Vagina (tissue), 2 donors: ENCODE results near the gene CD101. TPM values are rescaled to one million over a fixed set of nuclear protein-coding genes. Genes with fewer than 3 reads are reported as not detected.

Experiments used
- DNase-seq, 2 donors: peaks; one replicate each; pipeline ENCODE4 v3.0.0-alpha.2; 2017; ENCODE audit errors: extremely low spot score in 2 of 2
- H3K27ac ChIP-seq: fragments of 200-600 bp; sonication (generic); one replicate; pipeline ENCODE4 v1.5.1; 2019
- H3K27me3 ChIP-seq: fragments of 200-600 bp; sonication (generic); one replicate; pipeline ENCODE4 v1.5.1; 2019
- H3K36me3 ChIP-seq, 2 donors: fragments of 200-600 bp; sonication (generic); one replicate each; pipeline ENCODE4 v1.5.1; 2017 to 2019
- H3K4me1 ChIP-seq: fragments of 200-600 bp; sonication (generic); one replicate; pipeline ENCODE4 v1.5.1; 2019
- H3K4me3 ChIP-seq, 2 donors: fragments of 200-600 bp; sonication (generic); 1 replicate in 1 of 2; 2 replicates in 1 of 2; pipeline ENCODE4 v1.5.1; 2016 to 2019
- H3K9me3 ChIP-seq: fragments of 200-600 bp; sonication (generic); one replicate; pipeline ENCODE4 v1.5.1; 2019
- POLR2A ChIP-seq, 2 donors: fragments of 450-650 bp; IDR thresholded peaks; one replicate each; pipeline ENCODE4 v1.6.1; 2017; ENCODE audit warnings: antibody characterized with exemption in 2 of 2, mild to moderate bottlenecking in 2 of 2, moderate library complexity in 2 of 2
- POLR2AphosphoS5 ChIP-seq, 2 donors: sonication (generic); formaldehyde crosslinking; IDR thresholded peaks; one replicate each; pipeline ENCODE4 v1.9.0; 2017; ENCODE audit warnings: antibody characterized with exemption in 2 of 2, mild to moderate bottlenecking in 2 of 2, low read depth in 1 of 2; ENCODE audit not compliant: insufficient read depth in 1 of 2
- intact Hi-C: fragments of 100-400 bp; cut with DNase I; formaldehyde crosslinking; loops from one replicate; pipeline ENCODE4 v1.15.1; 2023
- small RNA-seq: library from RNA; depleted of rRNA; stranded (forward); fragments of <200 nt; gene quantifications from one replicate; pipeline ENCODE3, GENCODE V24; 2016
- total RNA-seq: library from RNA; depleted of rRNA; stranded (reverse); fragments of >200 nt; gene quantifications from one replicate; pipeline ENCODE4 v1.2.3, GENCODE V29; 2016
- TF ChIP-seq, protein P1 (sequence below), 3 experiments: fragments of 450-650 bp in 2 of 3; fragments of 200-600 bp in 1 of 3; sonication (generic) in 1 of 3; IDR thresholded peaks; one replicate each; pipeline ENCODE4 v1.5.1; 2017 to 2019; ENCODE audit warnings: antibody characterized with exemption in 3 of 3, mild to moderate bottlenecking in 2 of 3, moderate library complexity in 2 of 3

The CD101 gene
- total RNA-seq, 1 donor from 2014 or later, result 3.9 TPM

DNA sequence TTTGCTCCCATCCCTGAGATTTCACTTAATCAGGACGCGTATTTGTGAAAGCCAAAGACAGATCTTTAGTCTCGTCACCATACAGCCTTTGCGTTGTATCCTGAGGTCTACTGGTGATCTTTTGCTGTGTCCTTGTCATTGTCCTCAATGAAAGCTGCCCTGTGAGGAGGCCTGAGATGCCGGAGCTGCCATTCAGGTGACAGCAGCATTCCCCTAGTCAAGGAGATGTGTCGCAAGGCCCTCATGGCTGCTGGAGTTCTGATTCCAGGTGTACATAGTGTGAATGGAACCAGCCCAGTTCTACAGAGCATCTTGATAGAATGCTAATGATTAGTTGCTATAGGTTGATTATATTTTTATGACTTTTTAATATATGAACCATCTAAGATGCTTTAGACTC is 82.7 kb downstream of the CD101 start:
- H3K4me1 ChIP-seq, result no peaks in the 10 kb centered on the region
- H3K36me3 ChIP-seq, result peaks cover 0 to 29% of the 10 kb centered on the region in 2 donors
- no peaks in the 10 kb centered on the region for H3K9me3 ChIP-seq
- H3K27me3 ChIP-seq, result no peaks in the 10 kb centered on the region
- intact Hi-C loops, result no loop called here
- no peak overlapping the region for H3K27ac ChIP-seq
- TF ChIP-seq POLR2AphosphoS5 (IDR thresholded peaks at IDR 0.05; ENCODE audit: insufficient read depth in 1 of 2, low read depth in 1 of 2) (no peak), POLR2A (IDR thresholded peaks at IDR 0.05) (no peak)
- TF ChIP-seq, protein P1, sequence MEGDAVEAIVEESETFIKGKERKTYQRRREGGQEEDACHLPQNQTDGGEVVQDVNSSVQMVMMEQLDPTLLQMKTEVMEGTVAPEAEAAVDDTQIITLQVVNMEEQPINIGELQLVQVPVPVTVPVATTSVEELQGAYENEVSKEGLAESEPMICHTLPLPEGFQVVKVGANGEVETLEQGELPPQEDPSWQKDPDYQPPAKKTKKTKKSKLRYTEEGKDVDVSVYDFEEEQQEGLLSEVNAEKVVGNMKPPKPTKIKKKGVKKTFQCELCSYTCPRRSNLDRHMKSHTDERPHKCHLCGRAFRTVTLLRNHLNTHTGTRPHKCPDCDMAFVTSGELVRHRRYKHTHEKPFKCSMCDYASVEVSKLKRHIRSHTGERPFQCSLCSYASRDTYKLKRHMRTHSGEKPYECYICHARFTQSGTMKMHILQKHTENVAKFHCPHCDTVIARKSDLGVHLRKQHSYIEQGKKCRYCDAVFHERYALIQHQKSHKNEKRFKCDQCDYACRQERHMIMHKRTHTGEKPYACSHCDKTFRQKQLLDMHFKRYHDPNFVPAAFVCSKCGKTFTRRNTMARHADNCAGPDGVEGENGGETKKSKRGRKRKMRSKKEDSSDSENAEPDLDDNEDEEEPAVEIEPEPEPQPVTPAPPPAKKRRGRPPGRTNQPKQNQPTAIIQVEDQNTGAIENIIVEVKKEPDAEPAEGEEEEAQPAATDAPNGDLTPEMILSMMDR (IDR thresholded peaks at IDR 0.05), result no peak
- no peak overlapping the region for H3K4me3 ChIP-seq
- DNase-seq, result no peak

Small RNA genes lying within 50 kb of the gene (small RNA-seq; reads per million reads assigned to genes)
- not detected for gene RNA5SP55

Other genes starting within 250 kb of the CD101 start
- 8.3 TPM for gene CD2, start 247.3 kb upstream of the CD101 start, total RNA-seq
- gene PTGFRN, start 91.8 kb upstream of the CD101 start, total RNA-seq, result 52.8 TPM
- 7.6 TPM for gene TTF2, start 58.6 kb downstream of the CD101 start, total RNA-seq
- 5.6 TPM for gene TRIM45, start 120.0 kb downstream of the CD101 start, total RNA-seq
- not detected for gene VTCN1, start 209.2 kb downstream of the CD101 start, total RNA-seq